HuH-7.5 (cell line): ENCODE measurements around the gene PLA2G4D.

Experiments used
- DNase-seq: peaks from one replicate; pipeline ENCODE4 v3.0.0; 2011; ENCODE audit warnings: low spot score

Gene PLA2G4D

GRCh38 chr15:42050484-42051255 lies 43.7 kb downstream of the PLA2G4D start:
- no peak for DNase-seq

GRCh38 chr15:42048821-42049200 lies 45.6 kb downstream of the PLA2G4D start:
- DNase-seq = no peak

- DNase-seq = no peak
Observed at GRCh38 chr15:42048080-42048820, 46.1 kb downstream of the PLA2G4D start.

GRCh38 chr15:42046597-42046996 lies 47.8 kb downstream of the PLA2G4D start:
- no peak for DNase-seq

GRCh38 chr15:42045211-42045615 lies 49.1 kb downstream of the PLA2G4D start:
- DNase-seq = no peak

- DNase-seq = no peak
Observed at GRCh38 chr15:42042602-42043400, 51.6 kb downstream of the PLA2G4D start.

- no peak for DNase-seq
Observed at GRCh38 chr15:42038401-42038800, 56.0 kb downstream of the PLA2G4D start.

GRCh38 chr15:42037656-42038055 lies 56.7 kb downstream of the PLA2G4D start:
- DNase-seq = no peak

- no peak for DNase-seq
Observed at GRCh38 chr15:42036966-42037365, 57.4 kb downstream of the PLA2G4D start.

GRCh38 chr15:42036112-42036905 lies 58.1 kb downstream of the PLA2G4D start:
- DNase-seq = no peak

GRCh38 chr15:42035435-42035761 lies 59.0 kb downstream of the PLA2G4D start:
- peak; percentile 28 for DNase-seq

- no peak for DNase-seq
Observed at GRCh38 chr15:42034628-42035434, 59.5 kb downstream of the PLA2G4D start.

GRCh38 chr15:42033214-42033873 lies 61.0 kb downstream of the PLA2G4D start:
- no peak for DNase-seq

- DNase-seq = no peak
Observed at GRCh38 chr15:42032376-42033213, 61.8 kb downstream of the PLA2G4D start.

- DNase-seq = no peak
Observed at GRCh38 chr15:42031198-42031915, 63.0 kb downstream of the PLA2G4D start.

- no peak for DNase-seq
Observed at GRCh38 chr15:42027521-42027920, 66.8 kb downstream of the PLA2G4D start.

- DNase-seq = no peak
Observed at GRCh38 chr15:42024303-42024702, 70.1 kb downstream of the PLA2G4D start.

GRCh38 chr15:42021593-42021992 lies 72.8 kb downstream of the PLA2G4D start:
- no peak for DNase-seq

- DNase-seq = no peak
Observed at GRCh38 chr15:42020713-42021273, 73.6 kb downstream of the PLA2G4D start, which contains the start of gene PLA2G4E. PLA2G4E (minus strand) TSS chr15:42021042; CDS start chr15:42021030, 12 bp downstream.
